Measurements from ENCODE around the gene MRPL40. TPM values are rescaled to one million over a fixed set of nuclear protein-coding genes. Genes with fewer than 3 reads are reported as not detected.

Gene MRPL40
- total and polyA plus RNA-seq, 2 of the 13 experiments (the other 11 are each of a cell fraction or from before 2014, with no cell fraction given), result 42.7 to 79.7 TPM

GRCh38 chr22:19424186-19424500 lies 8.2 kb upstream of the MRPL40 start (continued):
- TF ChIP-seq ARID4A (CRISPR knock-in tag; IDR thresholded peaks at IDR 0.05; ENCODE audit: borderline replicate concordance) (no peak), ZKSCAN1 (IDR thresholded peaks at IDR 0.05; ENCODE audit: low read length) (no peak), CAMTA2 (CRISPR knock-in tag; IDR thresholded peaks at IDR 0.05; ENCODE audit: borderline replicate concordance) (no peak), GABPB1 (CRISPR knock-in tag; IDR thresholded peaks at IDR 0.05) (no peak), ZNF3 (CRISPR knock-in tag; IDR thresholded peaks at IDR 0.05) (no peak), ZNF788 (CRISPR knock-in tag; IDR thresholded peaks at IDR 0.05; ENCODE audit: borderline replicate concordance) (no peak), ZNF460 (CRISPR knock-in tag; IDR thresholded peaks at IDR 0.05; ENCODE audit: borderline replicate concordance) (no peak), CEBPB (IDR thresholded peaks at IDR 0.05; ENCODE audit: borderline replicate concordance, low read depth, low read length) (peak; percentile 57; the same call in 1 of the 2 replicates), ZNF333 (CRISPR knock-in tag; IDR thresholded peaks at IDR 0.05; ENCODE audit: borderline replicate concordance) (no peak), YEATS2 (CRISPR knock-in tag; IDR thresholded peaks at IDR 0.05; ENCODE audit: borderline replicate concordance) (no peak), USF2 (IDR thresholded peaks at IDR 0.05; ENCODE audit: low read depth, low read length) (peak; percentile 77), USF2 (CRISPR knock-in tag; IDR thresholded peaks at IDR 0.05; ENCODE audit: borderline replicate concordance) (peak; percentile 75; the same call in 1 of the 2 replicates), TOPORS (CRISPR knock-in tag; IDR thresholded peaks at IDR 0.05) (no peak), ZBTB42 (CRISPR knock-in tag; IDR thresholded peaks at IDR 0.05) (no peak), ZNF557 (CRISPR knock-in tag; IDR thresholded peaks at IDR 0.05) (no peak), MNT (IDR thresholded peaks at IDR 0.05) (no peak), MED13 (CRISPR knock-in tag; IDR thresholded peaks at IDR 0.05) (no peak), MED8 (CRISPR knock-in tag; IDR thresholded peaks at IDR 0.05; ENCODE audit: insufficient replicate concordance) (no peak), IRF2 (CRISPR knock-in tag; IDR thresholded peaks at IDR 0.05) (no peak), ZFP90 (CRISPR knock-in tag; IDR thresholded peaks at IDR 0.05; ENCODE audit: borderline replicate concordance) (no peak), ARID3A (IDR thresholded peaks at IDR 0.05; ENCODE audit: low read depth, low read length) (no peak), NFYC (CRISPR knock-in tag; IDR thresholded peaks at IDR 0.05) (peak; percentile 68)
